ENCODE data around the gene THAP12.

The THAP12 gene

GRCh38 chr11:76347466-76347865 lies 33.5 kb downstream of the THAP12 start:
- Histone ChIP-seq H3K36me3 (ENCODE audit: control insufficient read depth, insufficient read depth, low read length) (peaks cover 13% of the 10 kb centered on the region), H3K27ac (ENCODE audit: low read depth, low read length, severe bottlenecking) (no peak overlapping the region), H3K9me3 (ENCODE audit: control insufficient read depth, low read length) (no peaks in the 10 kb centered on the region), H3K4me3 (ENCODE audit: extremely low read depth, insufficient read depth, low read length, poor library complexity, severe bottlenecking) (no peak overlapping the region), H3K4me1 (ENCODE audit: control insufficient read depth, insufficient read depth, low read length, poor library complexity, severe bottlenecking) (no peaks in the 10 kb centered on the region)
- 100% methylated on average over 1 of the region's 2 CpGs; no CpG with 5 or more reads in 1 of the 2 experiments for WGBS, 2 experiments (ENCODE audit: insufficient coverage in 2 of 2)

- H3K27ac ChIP-seq (ENCODE audit: low read depth, low read length, severe bottlenecking), result no peak overlapping the region
- WGBS, 2 experiments (ENCODE audit: insufficient coverage in 2 of 2), result 86 to 87% methylated on average over 5 of the region's 6 CpGs
- H3K4me3 ChIP-seq (ENCODE audit: extremely low read depth, insufficient read depth, low read length, poor library complexity, severe bottlenecking), result no peak overlapping the region
- H3K36me3 ChIP-seq (ENCODE audit: control insufficient read depth, insufficient read depth, low read length), result no peaks in the 10 kb centered on the region
- H3K4me1 ChIP-seq (ENCODE audit: control insufficient read depth, insufficient read depth, low read length, poor library complexity, severe bottlenecking), result no peaks in the 10 kb centered on the region
- peaks cover 13% of the 10 kb centered on the region for H3K9me3 ChIP-seq (ENCODE audit: control insufficient read depth, low read length)
These were observed 41.7 kb downstream of the THAP12 start for GRCh38 chr11:76339221-76339620.

GRCh38 chr11:76337923-76338322 lies 43.0 kb downstream of the THAP12 start:
- Histone ChIP-seq H3K9me3 (ENCODE audit: control insufficient read depth, low read length) (peaks cover 15% of the 10 kb centered on the region), H3K27ac (ENCODE audit: low read depth, low read length, severe bottlenecking) (no peak overlapping the region), H3K4me1 (ENCODE audit: control insufficient read depth, insufficient read depth, low read length, poor library complexity, severe bottlenecking) (no peaks in the 10 kb centered on the region), H3K36me3 (ENCODE audit: control insufficient read depth, insufficient read depth, low read length) (no peaks in the 10 kb centered on the region), H3K4me3 (ENCODE audit: extremely low read depth, insufficient read depth, low read length, poor library complexity, severe bottlenecking) (no peak overlapping the region)
- 90 to 92% methylated on average over 3 of the region's 4 CpGs for WGBS, 2 experiments (ENCODE audit: insufficient coverage in 2 of 2)

- peaks cover 15% of the 10 kb centered on the region for H3K9me3 ChIP-seq (ENCODE audit: control insufficient read depth, low read length)
- no peaks in the 10 kb centered on the region for H3K4me1 ChIP-seq (ENCODE audit: control insufficient read depth, insufficient read depth, low read length, poor library complexity, severe bottlenecking)
- H3K27ac ChIP-seq (ENCODE audit: low read depth, low read length, severe bottlenecking), result no peak overlapping the region
- no peaks in the 10 kb centered on the region for H3K36me3 ChIP-seq (ENCODE audit: control insufficient read depth, insufficient read depth, low read length)
- WGBS, 2 experiments (ENCODE audit: insufficient coverage in 2 of 2), result 100% methylated on average over 1 of the region's 1 CpG
- no peak overlapping the region for H3K4me3 ChIP-seq (ENCODE audit: extremely low read depth, insufficient read depth, low read length, poor library complexity, severe bottlenecking)
These were observed 43.5 kb downstream of the THAP12 start for GRCh38 chr11:76337469-76337868.

- H3K4me1 ChIP-seq (ENCODE audit: control insufficient read depth, insufficient read depth, low read length, poor library complexity, severe bottlenecking), result no peaks in the 10 kb centered on the region
- WGBS, 2 experiments (ENCODE audit: insufficient coverage in 2 of 2), result 75 to 90% methylated on average over 2 of the region's 2 CpGs
- no peak overlapping the region for H3K27ac ChIP-seq (ENCODE audit: low read depth, low read length, severe bottlenecking)
- H3K4me3 ChIP-seq (ENCODE audit: extremely low read depth, insufficient read depth, low read length, poor library complexity, severe bottlenecking), result no peak overlapping the region
- H3K9me3 ChIP-seq (ENCODE audit: control insufficient read depth, low read length), result peaks cover 15% of the 10 kb centered on the region
- no peaks in the 10 kb centered on the region for H3K36me3 ChIP-seq (ENCODE audit: control insufficient read depth, insufficient read depth, low read length)
These were observed 44.3 kb downstream of the THAP12 start for GRCh38 chr11:76336597-76336996.

- Histone ChIP-seq H3K36me3 (ENCODE audit: control insufficient read depth, insufficient read depth, low read length) (no peaks in the 10 kb centered on the region), H3K9me3 (ENCODE audit: control insufficient read depth, low read length) (peaks cover 15% of the 10 kb centered on the region), H3K27ac (ENCODE audit: low read depth, low read length, severe bottlenecking) (no peak overlapping the region), H3K4me1 (ENCODE audit: control insufficient read depth, insufficient read depth, low read length, poor library complexity, severe bottlenecking) (no peaks in the 10 kb centered on the region), H3K4me3 (ENCODE audit: extremely low read depth, insufficient read depth, low read length, poor library complexity, severe bottlenecking) (no peak overlapping the region)
These were observed 45.1 kb downstream of the THAP12 start for GRCh38 chr11:76335842-76336241.

- Histone ChIP-seq H3K9me3 (ENCODE audit: control insufficient read depth, low read length) (peaks cover 15% of the 10 kb centered on the region), H3K36me3 (ENCODE audit: control insufficient read depth, insufficient read depth, low read length) (no peaks in the 10 kb centered on the region), H3K4me1 (ENCODE audit: control insufficient read depth, insufficient read depth, low read length, poor library complexity, severe bottlenecking) (peaks cover 5% of the 10 kb centered on the region), H3K4me3 (ENCODE audit: extremely low read depth, insufficient read depth, low read length, poor library complexity, severe bottlenecking) (no peak overlapping the region), H3K27ac (ENCODE audit: low read depth, low read length, severe bottlenecking) (no peak overlapping the region)
- 91 to 94% methylated on average over 2 to 5 of the region's 5 CpGs for WGBS, 2 experiments (ENCODE audit: insufficient coverage in 2 of 2)
These were observed 46.0 kb downstream of the THAP12 start for GRCh38 chr11:76334826-76335389.

- Histone ChIP-seq H3K4me3 (ENCODE audit: extremely low read depth, insufficient read depth, low read length, poor library complexity, severe bottlenecking) (no peak overlapping the region), H3K9me3 (ENCODE audit: control insufficient read depth, low read length) (peaks cover 15% of the 10 kb centered on the region), H3K36me3 (ENCODE audit: control insufficient read depth, insufficient read depth, low read length) (no peaks in the 10 kb centered on the region), H3K27ac (ENCODE audit: low read depth, low read length, severe bottlenecking) (no peak overlapping the region), H3K4me1 (ENCODE audit: control insufficient read depth, insufficient read depth, low read length, poor library complexity, severe bottlenecking) (peaks cover 28% of the 10 kb centered on the region)
- 92% methylated on average over 3 of the region's 7 CpGs; no CpG with 5 or more reads in 1 of the 2 experiments for WGBS, 2 experiments (ENCODE audit: insufficient coverage in 2 of 2)
These were observed 50.3 kb downstream of the THAP12 start for GRCh38 chr11:76330651-76331050.

- H3K4me3 ChIP-seq (ENCODE audit: extremely low read depth, insufficient read depth, low read length, poor library complexity, severe bottlenecking), result no peak overlapping the region
- H3K9me3 ChIP-seq (ENCODE audit: control insufficient read depth, low read length), result peaks cover 10% of the 10 kb centered on the region
- WGBS, 2 experiments (ENCODE audit: insufficient coverage in 2 of 2), result 61% methylated on average over 2 of the region's 4 CpGs; no CpG with 5 or more reads in 1 of the 2 experiments
- peaks cover 28% of the 10 kb centered on the region for H3K4me1 ChIP-seq (ENCODE audit: control insufficient read depth, insufficient read depth, low read length, poor library complexity, severe bottlenecking)
- H3K36me3 ChIP-seq (ENCODE audit: control insufficient read depth, insufficient read depth, low read length), result no peaks in the 10 kb centered on the region
- H3K27ac ChIP-seq (ENCODE audit: low read depth, low read length, severe bottlenecking), result peak overlapping the region; percentile 11
These were observed 50.9 kb downstream of the THAP12 start for GRCh38 chr11:76329983-76330382.

- WGBS, 2 experiments (ENCODE audit: insufficient coverage in 2 of 2), result 17 to 57% methylated on average over 6 of the region's 8 CpGs
- peaks cover 2% of the 10 kb centered on the region for H3K9me3 ChIP-seq (ENCODE audit: control insufficient read depth, low read length)
- peak overlapping the region; percentile 11 for H3K27ac ChIP-seq (ENCODE audit: low read depth, low read length, severe bottlenecking)
- H3K36me3 ChIP-seq (ENCODE audit: control insufficient read depth, insufficient read depth, low read length), result no peaks in the 10 kb centered on the region
- peaks cover 28% of the 10 kb centered on the region for H3K4me1 ChIP-seq (ENCODE audit: control insufficient read depth, insufficient read depth, low read length, poor library complexity, severe bottlenecking)
- H3K4me3 ChIP-seq (ENCODE audit: extremely low read depth, insufficient read depth, low read length, poor library complexity, severe bottlenecking), result no peak overlapping the region
These were observed 51.8 kb downstream of the THAP12 start for GRCh38 chr11:76329084-76329648.

GRCh38 chr11:76327756-76328388 lies 53.1 kb downstream of the THAP12 start:
- Histone ChIP-seq H3K9me3 (ENCODE audit: control insufficient read depth, low read length) (no peaks in the 10 kb centered on the region), H3K36me3 (ENCODE audit: control insufficient read depth, insufficient read depth, low read length) (no peaks in the 10 kb centered on the region), H3K4me1 (ENCODE audit: control insufficient read depth, insufficient read depth, low read length, poor library complexity, severe bottlenecking) (peaks cover 35% of the 10 kb centered on the region), H3K27ac (ENCODE audit: low read depth, low read length, severe bottlenecking) (no peak overlapping the region), H3K4me3 (ENCODE audit: extremely low read depth, insufficient read depth, low read length, poor library complexity, severe bottlenecking) (no peak overlapping the region)
- WGBS, 2 experiments (ENCODE audit: insufficient coverage in 2 of 2), result 96 to 98% methylated on average over 7 to 8 of the region's 9 CpGs
